HS-27A (cell line): ENCODE measurements around the gene SFXN4.
"Not testable (repeated sequence)": the region's sequence is repeated elsewhere in the genome, so short reads cannot be mapped to it uniquely, and the experiment has no call there.

Experiments
- DNase-seq: peaks from one replicate; pipeline ENCODE4 v3.0.0-alpha.2; 2012; ENCODE audit warnings: low read depth, missing footprints

The SFXN4 gene

GRCh38 chr10:119105899-119106298, 59.6 kb downstream of the SFXN4 start:
- DNase-seq: not testable (repeated sequence)

GRCh38 chr10:119105155-119105554, 60.4 kb downstream of the SFXN4 start:
- DNase-seq: no peak

DNA sequence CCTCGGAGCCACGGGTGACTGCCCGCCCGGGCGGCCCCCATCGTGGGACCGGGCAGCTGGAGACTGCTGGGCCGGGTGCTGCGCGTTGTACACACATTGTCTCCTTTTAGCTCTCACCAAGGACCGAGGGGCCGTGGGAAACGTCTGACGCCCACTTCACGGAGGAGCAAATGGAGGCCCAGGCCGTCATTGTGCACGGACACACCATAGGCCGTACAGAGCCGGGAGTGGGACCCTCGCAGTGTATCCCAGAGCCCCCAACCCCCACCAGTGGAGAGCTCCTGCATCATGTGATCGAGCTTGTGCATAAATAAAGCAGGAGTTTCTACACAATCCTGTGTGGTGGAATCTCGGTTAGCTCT, 60.9 kb downstream of the SFXN4 start:
- DNase-seq: no peak

DNA sequence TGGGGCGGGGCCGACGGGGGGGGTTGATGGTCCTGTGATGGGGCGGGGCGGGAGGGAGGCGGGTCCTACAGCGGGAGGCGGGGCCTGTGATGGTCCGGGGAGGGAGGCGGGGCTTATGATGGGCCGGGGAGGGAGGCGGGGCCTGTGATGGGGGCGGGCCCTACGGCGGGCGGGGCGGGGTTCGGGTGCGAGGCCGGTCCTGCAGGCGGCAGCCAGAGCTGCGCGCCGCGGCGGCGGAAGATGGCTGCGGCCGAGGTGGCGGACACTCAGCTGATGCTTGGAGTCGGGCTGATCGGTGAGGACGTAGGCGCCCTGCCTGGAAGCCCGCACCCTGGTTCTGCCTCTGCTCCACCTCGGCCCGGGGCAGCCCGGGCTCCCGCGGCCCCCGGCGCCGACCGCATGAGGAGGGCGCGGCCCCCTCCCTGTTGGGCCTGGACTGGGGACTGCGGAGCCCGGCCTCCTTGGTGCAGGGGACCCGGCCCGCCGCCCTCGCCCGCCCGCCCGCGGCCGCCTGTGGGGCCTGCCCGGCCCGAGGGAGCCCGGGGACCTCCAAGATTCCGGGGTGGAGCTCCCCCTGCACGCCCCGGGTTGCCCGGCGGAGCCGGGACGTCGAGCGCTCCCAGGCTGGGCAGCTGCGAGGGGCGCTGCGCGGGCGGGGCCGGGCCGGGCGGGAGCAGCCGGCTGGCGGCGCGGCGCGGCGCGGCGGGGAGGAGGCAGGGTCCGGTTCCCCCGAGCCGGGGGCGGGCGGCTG, 61.4 kb downstream of the SFXN4 start, which contains the start of gene DENND10:
TSS of gene DENND10 (plus strand) at position 211 of the 751 bp plus-strand sequence. CDS start at position 241, 30 bp downstream.
- no peak for DNase-seq

DNA sequence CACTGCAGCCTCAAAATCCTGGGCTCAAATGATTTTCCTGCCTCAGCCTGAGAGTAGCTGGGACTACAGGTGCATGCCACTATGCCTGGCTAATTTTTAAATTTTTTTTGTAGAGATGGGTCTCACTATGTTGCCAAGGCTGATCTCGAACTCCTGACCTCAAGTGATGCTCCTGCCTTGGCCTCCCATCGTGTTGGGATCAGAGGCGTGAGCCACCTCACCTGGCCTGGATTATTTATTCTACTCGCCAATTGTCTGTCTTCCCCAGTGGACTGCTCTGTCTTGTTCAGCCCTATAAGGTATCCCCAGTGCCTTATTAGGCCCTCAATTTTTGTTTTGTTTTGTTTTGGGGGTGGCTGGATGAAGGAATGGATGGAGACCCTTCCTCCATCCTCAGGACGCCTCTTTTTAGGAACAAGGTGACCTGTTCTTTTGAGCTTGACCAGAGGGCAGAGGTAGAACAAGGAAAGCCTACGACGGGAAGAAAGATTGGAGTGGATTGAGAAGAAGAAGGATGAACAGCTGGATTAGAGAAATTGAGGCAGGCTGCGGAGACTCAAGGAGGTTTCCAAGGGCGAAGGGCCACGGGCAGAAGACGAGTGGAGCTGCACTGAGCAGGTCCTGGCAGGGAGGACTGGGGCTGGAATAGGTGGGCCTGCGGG, 62.1 kb downstream of the SFXN4 start:
- no peak for DNase-seq

GRCh38 chr10:119101366-119102098, 64.0 kb downstream of the SFXN4 start:
- no peak for DNase-seq

GRCh38 chr10:119100434-119101238, 64.9 kb downstream of the SFXN4 start:
- DNase-seq: no peak

DNA sequence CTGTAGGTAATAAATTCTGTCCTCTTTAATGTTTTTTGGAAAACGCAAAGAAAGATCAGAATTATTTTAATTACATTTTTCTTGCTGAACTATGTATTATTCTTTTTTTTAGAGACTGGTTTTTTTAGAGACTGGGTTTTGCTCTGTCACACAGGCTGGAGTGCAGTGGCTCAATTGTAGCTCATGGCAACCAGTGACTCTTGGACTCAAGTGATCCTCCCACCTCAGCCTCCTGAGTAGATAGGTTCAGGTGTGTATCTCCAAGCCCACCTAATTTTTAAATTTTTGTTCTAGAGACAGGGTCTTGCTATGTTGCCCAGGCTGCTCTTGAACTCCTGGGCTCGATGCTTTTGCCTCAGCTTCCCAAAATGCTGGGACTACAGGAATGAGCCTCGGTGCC, 66.9 kb downstream of the SFXN4 start:
- DNase-seq: no peak

DNA sequence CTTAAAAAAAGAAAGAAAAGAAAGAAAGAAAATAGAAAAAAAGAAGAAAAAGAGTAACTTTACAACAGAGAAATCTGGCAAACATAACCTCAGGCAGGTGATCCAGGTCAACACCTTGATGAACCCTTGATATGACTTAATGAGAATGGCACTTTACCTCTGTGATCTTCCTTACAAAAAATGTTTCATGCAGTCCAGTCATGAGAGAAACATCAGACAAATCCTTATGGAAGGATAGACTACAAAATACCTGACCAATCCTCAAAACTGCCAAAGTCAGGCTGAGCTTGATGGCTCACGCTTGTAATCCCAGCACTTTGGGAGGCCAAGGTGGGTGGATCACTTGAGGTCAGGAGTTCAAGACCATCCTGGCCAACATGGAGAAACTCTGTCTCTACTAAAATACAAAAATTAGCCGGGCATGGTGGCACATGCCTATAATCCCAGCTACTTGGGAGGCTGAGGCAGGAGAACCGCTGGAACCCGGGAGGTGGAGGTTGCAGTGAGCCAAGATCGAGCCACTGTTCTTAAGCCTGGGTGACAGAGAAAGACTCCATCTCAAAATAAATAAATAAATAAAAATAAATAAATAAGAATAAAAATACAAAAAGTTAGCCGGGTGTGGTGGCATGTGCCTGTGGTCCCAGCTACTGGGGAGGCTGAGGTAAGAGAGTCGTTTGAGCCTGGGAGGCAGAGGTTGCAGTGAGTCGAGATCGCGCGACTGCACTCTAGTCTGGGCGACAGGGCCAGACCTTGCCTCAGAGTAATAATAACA, 68.7 kb downstream of the SFXN4 start:
- DNase-seq: not testable (repeated sequence)

DNA sequence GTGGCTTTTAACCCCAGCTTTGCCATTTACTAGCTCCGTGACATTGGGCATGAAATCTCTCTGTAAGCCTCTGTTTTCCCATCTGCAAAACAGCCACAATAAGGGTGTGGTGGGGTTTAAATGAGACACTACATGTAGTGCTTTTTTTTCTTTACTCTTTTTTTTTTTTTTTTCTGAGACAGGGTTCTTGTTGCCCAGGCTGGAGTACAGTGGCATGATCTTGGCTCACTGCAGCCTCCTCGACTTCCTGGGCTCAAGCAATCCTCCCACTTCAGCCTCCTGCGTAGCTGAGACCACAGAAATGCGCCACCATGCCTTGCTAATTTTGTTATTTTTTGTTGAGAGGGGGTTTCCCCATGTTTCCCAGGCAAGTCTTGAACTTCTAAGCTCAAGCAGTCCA, 69.9 kb downstream of the SFXN4 start:
- DNase-seq: no peak

DNA sequence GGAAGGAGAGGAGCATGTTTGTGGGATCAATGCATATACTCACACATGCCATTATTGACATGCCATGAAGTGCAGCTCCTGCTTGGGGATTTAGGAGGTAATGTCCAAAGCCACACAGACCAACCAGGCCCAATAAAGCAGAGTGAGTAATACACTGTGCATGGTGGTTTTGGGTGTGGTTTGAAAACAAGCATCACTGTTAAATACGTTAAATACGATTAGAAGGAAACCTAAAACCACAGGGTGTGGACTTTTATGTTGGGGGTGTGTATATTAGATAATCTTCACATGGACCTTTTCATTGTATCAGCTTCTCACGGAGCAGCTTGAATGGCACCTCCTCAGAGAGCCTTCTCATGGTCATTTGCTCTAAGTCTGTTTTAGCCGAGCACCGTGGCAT, 74.5 kb downstream of the SFXN4 start:
- peak; percentile 68 for DNase-seq
